ENCODE data around the gene STAB1. TPM values are rescaled to one million over a fixed set of nuclear protein-coding genes. Genes with fewer than 3 reads are reported as not detected.

The STAB1 gene
- total RNA-seq, 3 donors from 2014 or later (not counting 1 experiment from before 2014, with no cell fraction given), result 1.8 to 26.5 (median 5.9) TPM

- Mint-ChIP-seq H3K27me3 (ENCODE audit: low read depth in 2 of 2) (no peaks in the 10 kb centered on the region), H3K4me1 (peaks cover 53 to 59% of the 10 kb centered on the region in 2 donors), H3K27ac (peak overlapping the region; percentile 95 to 96), H3K4me3 (peak overlapping the region; percentile 52), H3K36me3 (no peaks in the 10 kb centered on the region), H3K9me3 (no peaks in the 10 kb centered on the region)
- Histone ChIP-seq H3K27ac (ENCODE audit: low read length) (peak overlapping the region; percentile 62), H3K27me3 (ENCODE audit: control insufficient read depth, insufficient read depth, low read length) (no peaks in the 10 kb centered on the region), H3K36me3 (ENCODE audit: control insufficient read depth, insufficient read depth, low read length) (peaks cover 12% of the 10 kb centered on the region), H3K4me3 (ENCODE audit: low read length) (no peak overlapping the region), H3K4me1 (ENCODE audit: control insufficient read depth, insufficient read depth, low read length) (peaks cover 57% of the 10 kb centered on the region), H3K9me3 (ENCODE audit: control insufficient read depth, insufficient read depth, low read length) (no peaks in the 10 kb centered on the region)
- intact Hi-C loops (cut with micrococcal nuclease), result loop anchor here (5.0 kb wide), 1 partner anchor 78 kb away; the partner anchor contains the start of gene UQCC5
- DNase-seq, result peak; percentile 42 to 44
- TF ChIP-seq, protein P1, sequence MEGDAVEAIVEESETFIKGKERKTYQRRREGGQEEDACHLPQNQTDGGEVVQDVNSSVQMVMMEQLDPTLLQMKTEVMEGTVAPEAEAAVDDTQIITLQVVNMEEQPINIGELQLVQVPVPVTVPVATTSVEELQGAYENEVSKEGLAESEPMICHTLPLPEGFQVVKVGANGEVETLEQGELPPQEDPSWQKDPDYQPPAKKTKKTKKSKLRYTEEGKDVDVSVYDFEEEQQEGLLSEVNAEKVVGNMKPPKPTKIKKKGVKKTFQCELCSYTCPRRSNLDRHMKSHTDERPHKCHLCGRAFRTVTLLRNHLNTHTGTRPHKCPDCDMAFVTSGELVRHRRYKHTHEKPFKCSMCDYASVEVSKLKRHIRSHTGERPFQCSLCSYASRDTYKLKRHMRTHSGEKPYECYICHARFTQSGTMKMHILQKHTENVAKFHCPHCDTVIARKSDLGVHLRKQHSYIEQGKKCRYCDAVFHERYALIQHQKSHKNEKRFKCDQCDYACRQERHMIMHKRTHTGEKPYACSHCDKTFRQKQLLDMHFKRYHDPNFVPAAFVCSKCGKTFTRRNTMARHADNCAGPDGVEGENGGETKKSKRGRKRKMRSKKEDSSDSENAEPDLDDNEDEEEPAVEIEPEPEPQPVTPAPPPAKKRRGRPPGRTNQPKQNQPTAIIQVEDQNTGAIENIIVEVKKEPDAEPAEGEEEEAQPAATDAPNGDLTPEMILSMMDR (IDR thresholded peaks at IDR 0.05), result no peak
- ATAC-seq, result peak; percentile 72 to 80 (median 75)
- 41% methylated on average over 13 of the region's 14 CpGs for WGBS (ENCODE audit: insufficient coverage)
These were observed 36.2 kb upstream of the STAB1 start for GRCh38 chr3:52458770-52459545.

- Mint-ChIP-seq H3K27ac (no peak overlapping the region), H3K9me3 (no peaks in the 10 kb centered on the region), H3K4me3 (no peak overlapping the region), H3K4me1 (peaks cover 33 to 34% of the 10 kb centered on the region in 2 donors), H3K27me3 (ENCODE audit: low read depth in 2 of 2) (no peaks in the 10 kb centered on the region), H3K36me3 (no peaks in the 10 kb centered on the region)
- Histone ChIP-seq H3K27ac (ENCODE audit: low read length) (no peak overlapping the region), H3K36me3 (ENCODE audit: control insufficient read depth, insufficient read depth, low read length) (peaks cover 15% of the 10 kb centered on the region), H3K27me3 (ENCODE audit: control insufficient read depth, insufficient read depth, low read length) (no peaks in the 10 kb centered on the region), H3K4me3 (ENCODE audit: low read length) (no peak overlapping the region), H3K9me3 (ENCODE audit: control insufficient read depth, insufficient read depth, low read length) (no peaks in the 10 kb centered on the region), H3K4me1 (ENCODE audit: control insufficient read depth, insufficient read depth, low read length) (peaks cover 33% of the 10 kb centered on the region)
- no peak for ATAC-seq
- 96% methylated on average over 6 of the region's 6 CpGs for WGBS (ENCODE audit: insufficient coverage)
- intact Hi-C loops (cut with micrococcal nuclease), result no loop called here
- DNase-seq, result no peak
- TF ChIP-seq, protein P1 (IDR thresholded peaks at IDR 0.05), result no peak
These were observed 33.3 kb upstream of the STAB1 start for GRCh38 chr3:52461874-52462273.

GRCh38 chr3:52463416-52463815 lies 31.7 kb upstream of the STAB1 start:
- Mint-ChIP-seq H3K36me3 (no peaks in the 10 kb centered on the region), H3K4me3 (peak overlapping the region; percentile 13), H3K27me3 (ENCODE audit: low read depth in 2 of 2) (no peaks in the 10 kb centered on the region), H3K27ac (peak overlapping the region; percentile 68 to 70), H3K4me1 (peaks cover 18 to 20% of the 10 kb centered on the region in 2 donors), H3K9me3 (no peaks in the 10 kb centered on the region)
- H3K4me1 ChIP-seq (ENCODE audit: control insufficient read depth, insufficient read depth, low read length), result peaks cover 21% of the 10 kb centered on the region
- peaks cover 15% of the 10 kb centered on the region for H3K36me3 ChIP-seq (ENCODE audit: control insufficient read depth, insufficient read depth, low read length)
- DNase-seq, result no peak
- peak in 2 of 3 donors; percentile 27 to 41 for ATAC-seq
- no peaks in the 10 kb centered on the region for H3K27me3 ChIP-seq (ENCODE audit: control insufficient read depth, insufficient read depth, low read length)
- no peaks in the 10 kb centered on the region for H3K9me3 ChIP-seq (ENCODE audit: control insufficient read depth, insufficient read depth, low read length)
- intact Hi-C loops (cut with micrococcal nuclease), result no loop called here
- TF ChIP-seq, protein P1 (IDR thresholded peaks at IDR 0.05), result no peak
- WGBS (ENCODE audit: insufficient coverage), result 63% methylated on average over 3 of the region's 5 CpGs
- H3K27ac ChIP-seq (ENCODE audit: low read length), result no peak overlapping the region
- H3K4me3 ChIP-seq (ENCODE audit: low read length), result no peak overlapping the region

Data from natural killer cell (primary cell).